Fibroblast of mammary gland (primary cell): ENCODE results near the gene ELMO2.

ENCODE experiments used
- DNase-seq: peaks from one replicate; pipeline ENCODE4 v3.0.0-alpha.2; 2010; ENCODE audit warnings: low read depth
- H3K4me3 ChIP-seq: 2 replicates; pipeline ENCODE4 v1.5.1; 2011; ENCODE audit warnings: low read depth, mild to moderate bottlenecking, low read length, moderate library complexity; ENCODE audit not compliant: control insufficient read depth
- CTCF ChIP-seq: conservative IDR thresholded peaks from 2 replicates; pipeline ENCODE4 v1.5.1; 2011; ENCODE audit warnings: low read depth, low read length, inconsistent platforms; ENCODE audit not compliant: control insufficient read depth, insufficient read depth

ELMO2 gene

GRCh38 chr20:46400253-46400652 lies 6.2 kb downstream of the ELMO2 start:
- DNase-seq = peak; percentile 79
- peak overlapping the region; percentile 13 for H3K4me3 ChIP-seq
- no peak for TF ChIP-seq CTCF

DNA sequence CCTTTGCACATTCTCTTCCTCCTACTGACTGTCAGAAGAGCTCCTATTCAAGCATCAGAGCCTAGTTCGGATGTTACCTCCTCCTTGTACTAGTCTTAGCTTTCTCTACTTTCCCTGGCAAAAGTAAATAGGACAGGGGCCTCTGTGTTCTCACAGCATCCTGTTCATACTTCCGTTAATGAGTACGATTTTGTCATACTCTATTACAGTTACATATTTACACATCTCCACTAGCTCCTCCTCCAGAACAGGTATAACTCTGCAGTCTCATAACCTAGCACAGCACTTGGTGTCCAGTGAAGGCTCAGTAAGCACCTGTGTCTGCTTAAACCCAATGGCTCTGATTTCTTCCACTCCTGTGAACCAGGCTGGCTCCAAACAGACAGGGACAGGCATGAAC lies 7.0 kb downstream of the ELMO2 start:
- no peak overlapping the region for H3K4me3 ChIP-seq
- no peak for DNase-seq
- no peak for TF ChIP-seq CTCF

GRCh38 chr20:46398963-46399362 lies 7.5 kb downstream of the ELMO2 start:
- no peak for DNase-seq
- H3K4me3 ChIP-seq = no peak overlapping the region
- no peak for TF ChIP-seq CTCF

- H3K4me3 ChIP-seq = no peak overlapping the region
- DNase-seq = no peak
- no peak for TF ChIP-seq CTCF
Observed at GRCh38 chr20:46396052-46396740, 10.2 kb downstream of the ELMO2 start.

DNA sequence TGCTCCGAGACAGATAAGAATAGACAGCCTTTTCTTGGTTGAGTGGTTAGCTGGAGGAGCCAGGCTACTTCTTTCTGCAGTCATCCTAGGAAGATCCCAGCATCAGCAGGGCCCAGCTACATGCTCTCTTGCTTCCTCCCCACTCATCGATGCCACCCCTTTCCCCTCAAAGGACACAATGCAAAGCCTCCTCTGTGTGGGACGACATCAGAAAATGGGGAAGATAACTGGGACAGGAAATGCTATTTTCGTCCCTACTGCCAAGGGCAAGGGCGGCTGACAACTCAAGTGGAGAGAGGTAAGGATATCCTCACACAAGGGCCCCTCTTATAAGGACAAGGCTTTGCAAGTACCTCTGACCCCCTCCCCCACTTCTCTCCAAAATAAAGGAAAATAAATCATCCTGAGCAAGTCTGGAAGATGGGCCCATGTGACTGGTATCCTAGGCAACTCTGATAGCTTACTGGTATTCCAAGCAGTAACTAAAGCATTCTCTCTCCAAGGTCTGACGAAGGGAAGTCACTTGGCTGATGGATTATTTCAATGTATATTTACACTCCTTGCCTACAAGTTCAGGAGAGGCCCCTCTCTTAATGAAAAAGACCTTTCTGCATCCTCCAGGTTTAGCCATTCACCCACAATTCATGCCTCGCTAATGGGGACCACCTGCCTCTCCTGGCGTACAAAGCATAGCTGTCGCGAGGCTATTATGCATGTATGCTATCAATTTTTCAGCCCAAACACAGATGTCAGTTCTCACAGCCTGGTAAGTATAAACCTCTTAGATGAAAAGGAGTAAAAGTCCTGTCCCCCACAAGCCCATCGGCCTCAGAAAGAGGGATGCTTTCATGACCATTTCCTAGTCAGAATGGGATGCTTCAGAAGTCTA lies 11.3 kb downstream of the ELMO2 start:
- no peak for DNase-seq
- H3K4me3 ChIP-seq = no peak overlapping the region
- TF ChIP-seq CTCF = no peak

DNA sequence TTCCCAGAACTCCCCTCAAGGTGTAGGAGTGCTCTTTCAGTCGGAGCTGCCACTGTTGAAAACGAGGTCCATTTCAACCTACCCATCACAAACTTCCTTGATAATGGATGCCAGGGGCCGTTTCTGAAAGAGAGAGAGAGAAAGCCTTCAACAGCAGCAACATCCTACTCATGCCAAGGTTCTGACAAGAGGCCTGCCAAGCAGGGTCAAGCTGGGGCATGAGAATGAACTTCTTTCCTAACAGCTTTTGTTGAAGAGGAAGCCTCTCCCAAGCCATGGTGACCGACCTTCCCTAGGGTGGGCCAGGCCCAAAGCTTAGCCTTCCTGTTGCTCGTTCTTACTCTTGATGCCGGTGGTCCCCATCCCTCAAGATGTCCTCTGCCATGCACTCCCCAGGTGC lies 12.4 kb downstream of the ELMO2 start:
- no peak for TF ChIP-seq CTCF
- no peak for DNase-seq
- H3K4me3 ChIP-seq = no peak overlapping the region
